Measurements from ENCODE around the gene UMOD. TPM values are rescaled to one million over a fixed set of nuclear protein-coding genes. Genes with fewer than 3 reads are reported as not detected.
"Not testable (repeated sequence)": the region's sequence is repeated elsewhere in the genome, so short reads cannot be mapped to it uniquely, and the experiment has no call there.

UMOD gene
- total RNA-seq, 2 experiments from 2014 or later = not detected

- Mint-ChIP-seq H3K27ac (no peak overlapping the region), H3K9me3 (ENCODE audit: low read depth) (no peaks in the 10 kb centered on the region), H3K27me3 (no peaks in the 10 kb centered on the region), H3K4me3 (no peak overlapping the region), H3K4me1 (no peaks in the 10 kb centered on the region), H3K36me3 (no peaks in the 10 kb centered on the region)
- CTCF ChIA-PET = no interaction called here
- DNase-seq (no peak), ATAC-seq (no peak)
Observed at GRCh38 chr16:20325005-20325404, 27.5 kb downstream of the UMOD start.

GRCh38 chr16:20323591-20324117 lies 28.9 kb downstream of the UMOD start:
- CTCF ChIA-PET = no interaction called here
- H3K27me3 Mint-ChIP-seq = no peaks in the 10 kb centered on the region
- no peaks in the 10 kb centered on the region for H3K36me3 Mint-ChIP-seq
- no peak overlapping the region for H3K4me3 Mint-ChIP-seq
- no peak overlapping the region for H3K27ac Mint-ChIP-seq
- no peaks in the 10 kb centered on the region for H3K4me1 Mint-ChIP-seq
- ATAC-seq (no peak), DNase-seq (no peak)
- no peaks in the 10 kb centered on the region for H3K9me3 Mint-ChIP-seq (ENCODE audit: low read depth)

- H3K27me3 Mint-ChIP-seq = no peaks in the 10 kb centered on the region
- no peaks in the 10 kb centered on the region for H3K36me3 Mint-ChIP-seq
- H3K4me3 Mint-ChIP-seq = no peak overlapping the region
- no peaks in the 10 kb centered on the region for H3K4me1 Mint-ChIP-seq
- no peak overlapping the region for H3K27ac Mint-ChIP-seq
- CTCF ChIA-PET = no interaction called here
- no peaks in the 10 kb centered on the region for H3K9me3 Mint-ChIP-seq (ENCODE audit: low read depth)
- no peak for ATAC-seq
- no peak for DNase-seq
Observed at GRCh38 chr16:20322696-20323095, 29.8 kb downstream of the UMOD start.

GRCh38 chr16:20321671-20322070 lies 30.8 kb downstream of the UMOD start:
- DNase-seq (no peak), ATAC-seq (no peak)
- Mint-ChIP-seq H3K27me3 (no peaks in the 10 kb centered on the region), H3K27ac (no peak overlapping the region), H3K9me3 (ENCODE audit: low read depth) (no peaks in the 10 kb centered on the region), H3K4me1 (no peaks in the 10 kb centered on the region), H3K36me3 (no peaks in the 10 kb centered on the region), H3K4me3 (no peak overlapping the region)
- CTCF ChIA-PET = no interaction called here

- H3K27ac Mint-ChIP-seq; H3K27me3 Mint-ChIP-seq; H3K36me3 Mint-ChIP-seq; DNase-seq; ATAC-seq; H3K4me1 Mint-ChIP-seq; H3K9me3 Mint-ChIP-seq (ENCODE audit: low read depth); H3K4me3 Mint-ChIP-seq; CTCF ChIA-PET: not testable (repeated sequence)
Observed at GRCh38 chr16:20321051-20321450, 31.5 kb downstream of the UMOD start.

GRCh38 chr16:20320592-20320991 lies 31.9 kb downstream of the UMOD start:
- ATAC-seq (no peak), DNase-seq (no peak)
- CTCF ChIA-PET = no interaction called here
- no peaks in the 10 kb centered on the region for H3K9me3 Mint-ChIP-seq (ENCODE audit: low read depth)
- no peaks in the 10 kb centered on the region for H3K27me3 Mint-ChIP-seq
- no peak overlapping the region for H3K4me3 Mint-ChIP-seq
- H3K4me1 Mint-ChIP-seq = no peaks in the 10 kb centered on the region
- no peak overlapping the region for H3K27ac Mint-ChIP-seq
- H3K36me3 Mint-ChIP-seq = no peaks in the 10 kb centered on the region

GRCh38 chr16:20320178-20320577 lies 32.3 kb downstream of the UMOD start:
- DNase-seq = no peak
- Mint-ChIP-seq H3K27ac (no peak overlapping the region), H3K9me3 (ENCODE audit: low read depth) (no peaks in the 10 kb centered on the region), H3K4me3 (no peak overlapping the region), H3K27me3 (no peaks in the 10 kb centered on the region), H3K36me3 (no peaks in the 10 kb centered on the region), H3K4me1 (no peaks in the 10 kb centered on the region)
- CTCF ChIA-PET = no interaction called here
- ATAC-seq = no peak

GRCh38 chr16:20319406-20319805 lies 33.1 kb downstream of the UMOD start:
- H3K4me3 Mint-ChIP-seq = no peak overlapping the region
- ATAC-seq = no peak
- no peak for DNase-seq
- no peak overlapping the region for H3K27ac Mint-ChIP-seq
- CTCF ChIA-PET = no interaction called here
- no peaks in the 10 kb centered on the region for H3K4me1 Mint-ChIP-seq
- H3K36me3 Mint-ChIP-seq = no peaks in the 10 kb centered on the region
- H3K27me3 Mint-ChIP-seq = no peaks in the 10 kb centered on the region
- no peaks in the 10 kb centered on the region for H3K9me3 Mint-ChIP-seq (ENCODE audit: low read depth)

- no peak for ATAC-seq
- H3K27ac Mint-ChIP-seq = no peak overlapping the region
- no peaks in the 10 kb centered on the region for H3K27me3 Mint-ChIP-seq
Observed at GRCh38 chr16:20318437-20318836, 34.1 kb downstream of the UMOD start.

GRCh38 chr16:20318006-20318405 lies 34.5 kb downstream of the UMOD start:
- CTCF ChIA-PET = no interaction called here
- no peak overlapping the region for H3K27ac Mint-ChIP-seq
- ATAC-seq = no peak
- H3K27me3 Mint-ChIP-seq = no peaks in the 10 kb centered on the region
- no peaks in the 10 kb centered on the region for H3K36me3 Mint-ChIP-seq
- H3K4me1 Mint-ChIP-seq = no peaks in the 10 kb centered on the region
- no peaks in the 10 kb centered on the region for H3K9me3 Mint-ChIP-seq (ENCODE audit: low read depth)
- H3K4me3 Mint-ChIP-seq = no peak overlapping the region
- DNase-seq = no peak

More at GRCh38 chr16:20318437-20318836, 34.1 kb downstream of the UMOD start:
- CTCF ChIA-PET = no interaction called here
- Mint-ChIP-seq H3K4me1 (no peaks in the 10 kb centered on the region), H3K36me3 (no peaks in the 10 kb centered on the region), H3K9me3 (ENCODE audit: low read depth) (no peaks in the 10 kb centered on the region), H3K4me3 (no peak overlapping the region)
- DNase-seq = no peak

GRCh38 chr16:20317117-20317516 lies 35.4 kb downstream of the UMOD start:
- no peaks in the 10 kb centered on the region for H3K27me3 Mint-ChIP-seq
- H3K4me1 Mint-ChIP-seq = no peaks in the 10 kb centered on the region
- no peak overlapping the region for H3K4me3 Mint-ChIP-seq
- ATAC-seq = no peak
- no peak for DNase-seq
- H3K36me3 Mint-ChIP-seq = no peaks in the 10 kb centered on the region
- CTCF ChIA-PET = no interaction called here
- H3K9me3 Mint-ChIP-seq (ENCODE audit: low read depth) = no peaks in the 10 kb centered on the region
- H3K27ac Mint-ChIP-seq = no peak overlapping the region

GRCh38 chr16:20316715-20317114 lies 35.8 kb downstream of the UMOD start:
- H3K36me3 Mint-ChIP-seq = no peaks in the 10 kb centered on the region
- H3K9me3 Mint-ChIP-seq (ENCODE audit: low read depth) = no peaks in the 10 kb centered on the region
- H3K27ac Mint-ChIP-seq = no peak overlapping the region
- no peak overlapping the region for H3K4me3 Mint-ChIP-seq
- ATAC-seq (no peak), DNase-seq (no peak)
- CTCF ChIA-PET = no interaction called here
- H3K27me3 Mint-ChIP-seq = no peaks in the 10 kb centered on the region
- no peaks in the 10 kb centered on the region for H3K4me1 Mint-ChIP-seq

GRCh38 chr16:20315764-20316163 lies 36.8 kb downstream of the UMOD start:
- Mint-ChIP-seq H3K4me1 (no peaks in the 10 kb centered on the region), H3K27me3 (no peaks in the 10 kb centered on the region), H3K9me3 (ENCODE audit: low read depth) (no peaks in the 10 kb centered on the region), H3K4me3 (no peak overlapping the region), H3K27ac (no peak overlapping the region), H3K36me3 (no peaks in the 10 kb centered on the region)
- DNase-seq (no peak), ATAC-seq (no peak)
- CTCF ChIA-PET = no interaction called here

- CTCF ChIA-PET = interaction anchor here (1.1 kb wide), 1 partner anchor 71 kb away, joined by 4 read pairs; no protein-coding TSS in a partner anchor
- Mint-ChIP-seq H3K9me3 (ENCODE audit: low read depth) (no peaks in the 10 kb centered on the region), H3K4me1 (no peaks in the 10 kb centered on the region), H3K27ac (no peak overlapping the region), H3K36me3 (no peaks in the 10 kb centered on the region), H3K4me3 (no peak overlapping the region), H3K27me3 (no peaks in the 10 kb centered on the region)
- ATAC-seq (no peak), DNase-seq (no peak)
Observed at GRCh38 chr16:20314575-20314974, 37.9 kb downstream of the UMOD start.

GRCh38 chr16:20313741-20314140 lies 38.8 kb downstream of the UMOD start:
- Mint-ChIP-seq H3K27me3 (no peaks in the 10 kb centered on the region), H3K9me3 (ENCODE audit: low read depth) (no peaks in the 10 kb centered on the region), H3K36me3 (no peaks in the 10 kb centered on the region), H3K4me3 (no peak overlapping the region), H3K4me1 (no peaks in the 10 kb centered on the region), H3K27ac (no peak overlapping the region)
- CTCF ChIA-PET = interaction anchor here (1.1 kb wide), 1 partner anchor 72 kb away, joined by 4 read pairs; no protein-coding TSS in a partner anchor
- DNase-seq = no peak
- no peak for ATAC-seq
